ENCODE data around the gene PIP5K1B.

- TF ChIP-seq POLR2A (IDR thresholded peaks at IDR 0.05) (no peak), CTCF (IDR thresholded peaks at IDR 0.05 in 4 of 5, conservative IDR thresholded peaks at IDR 0.05 in 1 of 5) (no peak)
Measured at GRCh38 chr9:68822596-68823165, 117.6 kb downstream of the PIP5K1B start.
